ENCODE data around the gene WNT9B. TPM values are rescaled to one million over a fixed set of nuclear protein-coding genes. Genes with fewer than 3 reads are reported as not detected.
A peak's percentile ranks its signal among the peaks of the same experiment; 100 is the strongest.

The WNT9B gene, protein sequence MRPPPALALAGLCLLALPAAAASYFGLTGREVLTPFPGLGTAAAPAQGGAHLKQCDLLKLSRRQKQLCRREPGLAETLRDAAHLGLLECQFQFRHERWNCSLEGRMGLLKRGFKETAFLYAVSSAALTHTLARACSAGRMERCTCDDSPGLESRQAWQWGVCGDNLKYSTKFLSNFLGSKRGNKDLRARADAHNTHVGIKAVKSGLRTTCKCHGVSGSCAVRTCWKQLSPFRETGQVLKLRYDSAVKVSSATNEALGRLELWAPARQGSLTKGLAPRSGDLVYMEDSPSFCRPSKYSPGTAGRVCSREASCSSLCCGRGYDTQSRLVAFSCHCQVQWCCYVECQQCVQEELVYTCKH
- polyA plus RNA-seq (2013, experiment 1 of 4): 2.7 TPM
- polyA plus RNA-seq (2013, experiment 2 of 4): 1.4 TPM
- polyA plus RNA-seq (2013, experiment 3 of 4): 0.59 TPM
- polyA plus RNA-seq (2013, experiment 4 of 4): 0.85 TPM

DNA sequence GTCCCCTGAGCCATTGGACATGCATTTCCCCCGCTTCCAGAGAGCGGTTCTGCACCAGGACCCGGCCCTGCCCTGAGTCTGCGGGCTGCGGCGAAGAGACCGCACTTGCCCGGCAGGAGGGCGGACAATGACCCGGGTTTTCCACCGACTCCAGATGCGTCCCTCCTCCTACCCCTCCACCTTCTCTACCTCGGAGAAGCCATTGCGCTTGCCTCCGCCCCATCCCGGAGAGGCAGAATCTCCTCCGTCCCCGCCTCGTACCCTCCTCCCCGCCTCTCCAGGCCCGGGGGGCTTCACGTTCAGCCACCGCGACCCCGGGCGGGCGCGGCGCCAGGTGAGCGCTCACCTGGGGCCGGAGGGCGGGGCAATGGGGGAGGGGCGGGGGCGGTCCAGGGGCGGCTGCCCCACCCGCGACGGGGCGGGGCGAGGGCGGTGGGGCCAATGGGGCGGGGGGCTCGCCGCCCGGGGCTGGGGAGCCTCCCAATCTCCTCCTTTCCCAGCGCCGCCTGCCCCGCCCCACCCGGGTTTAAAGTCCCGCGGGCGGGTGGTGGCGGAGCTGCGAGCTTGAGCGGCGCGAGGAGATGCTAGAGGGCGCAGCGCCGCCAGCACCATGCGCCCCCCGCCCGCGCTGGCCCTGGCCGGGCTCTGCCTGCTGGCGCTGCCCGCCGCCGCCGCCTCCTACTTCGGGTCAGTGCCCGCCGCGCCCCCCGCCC lies at the start of gene WNT9B:
TSS of gene WNT9B (plus strand) at position 555 of the 713 bp plus-strand sequence. CDS start at position 611, 56 bp downstream.
- Histone ChIP-seq H3K27ac (ENCODE audit: insufficient read depth, low read depth, low read length, poor library complexity, severe bottlenecking) (no peak within 1 kb of the TSS), H3K36me3 (ENCODE audit: control insufficient read depth, insufficient read depth, low read length) (no peaks in the 10 kb centered on the region), H3K27me3 (ENCODE audit: control insufficient read depth, insufficient read depth, low read length, poor library complexity, severe bottlenecking) (peaks cover 79% of the 10 kb centered on the region), H3K4me1 (ENCODE audit: control insufficient read depth, insufficient read depth, low read length) (no peaks in the 10 kb centered on the region), H3K9me3 (ENCODE audit: control insufficient read depth, low read length) (no peaks in the 10 kb centered on the region), H3K4me3 (ENCODE audit: insufficient read depth, low read depth, low read length) (peak within 1 kb of the TSS; percentile 46)
- 1% methylated on average over 75 of the region's 75 CpGs for WGBS, 2 experiments

DNA sequence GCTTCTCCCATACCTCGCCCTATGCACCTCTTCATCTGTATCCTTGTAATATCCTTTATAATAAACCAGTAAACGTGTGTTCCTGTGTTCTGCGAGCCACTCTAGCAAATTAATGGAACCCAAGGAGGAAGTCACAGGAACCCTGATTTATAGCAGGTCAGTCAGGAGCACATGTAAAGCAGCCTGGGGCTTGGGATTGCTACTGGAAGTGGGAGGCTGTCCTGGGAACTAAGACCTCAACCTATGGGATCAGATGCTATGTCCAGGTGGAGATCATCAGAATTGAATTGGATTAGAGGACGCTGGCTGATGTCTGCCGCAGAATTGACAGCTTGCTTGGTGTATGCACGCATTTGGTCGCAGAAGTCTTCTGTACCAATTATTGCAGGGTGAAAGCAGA lies 48.6 kb upstream of the WNT9B start:
- H3K4me1 ChIP-seq (ENCODE audit: control insufficient read depth, insufficient read depth, low read length): no peaks in the 10 kb centered on the region
- H3K36me3 ChIP-seq (ENCODE audit: control insufficient read depth, insufficient read depth, low read length): no peaks in the 10 kb centered on the region
- no peaks in the 10 kb centered on the region for H3K27me3 ChIP-seq (ENCODE audit: control insufficient read depth, insufficient read depth, low read length, poor library complexity, severe bottlenecking)
- H3K9me3 ChIP-seq (ENCODE audit: control insufficient read depth, low read length): no peaks in the 10 kb centered on the region
- H3K4me3 ChIP-seq (ENCODE audit: insufficient read depth, low read depth, low read length): no peak overlapping the region
- no peak overlapping the region for H3K27ac ChIP-seq (ENCODE audit: insufficient read depth, low read depth, low read length, poor library complexity, severe bottlenecking)
- 78 to 80% methylated on average over 7 of the region's 7 CpGs for WGBS, 2 experiments

DNA sequence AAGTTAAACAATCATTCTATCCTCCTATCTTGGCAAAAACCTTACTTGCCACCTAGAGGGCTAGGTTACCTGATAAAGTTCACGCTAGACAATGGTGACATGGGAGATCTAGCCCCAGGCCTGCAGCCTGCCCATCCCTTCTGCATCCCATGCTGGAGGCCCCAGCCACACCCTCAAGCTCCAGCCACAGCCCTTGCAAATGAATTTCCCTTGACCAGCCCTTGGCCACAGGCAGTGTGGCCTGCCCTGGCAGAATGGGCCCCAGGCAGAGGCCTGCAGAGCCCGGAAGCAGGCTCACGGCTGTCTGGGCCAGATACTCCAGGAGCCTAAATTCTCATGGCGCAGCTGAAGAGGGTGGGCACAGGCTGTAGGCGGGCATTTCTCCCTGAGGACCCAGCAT lies 47.8 kb upstream of the WNT9B start:
- Histone ChIP-seq H3K36me3 (ENCODE audit: control insufficient read depth, insufficient read depth, low read length) (no peaks in the 10 kb centered on the region), H3K4me3 (ENCODE audit: insufficient read depth, low read depth, low read length) (no peak overlapping the region), H3K9me3 (ENCODE audit: control insufficient read depth, low read length) (no peaks in the 10 kb centered on the region), H3K27me3 (ENCODE audit: control insufficient read depth, insufficient read depth, low read length, poor library complexity, severe bottlenecking) (no peaks in the 10 kb centered on the region), H3K27ac (ENCODE audit: insufficient read depth, low read depth, low read length, poor library complexity, severe bottlenecking) (no peak overlapping the region), H3K4me1 (ENCODE audit: control insufficient read depth, insufficient read depth, low read length) (no peaks in the 10 kb centered on the region)
- 94 to 97% methylated on average over 5 of the region's 5 CpGs for WGBS, 2 experiments

DNA sequence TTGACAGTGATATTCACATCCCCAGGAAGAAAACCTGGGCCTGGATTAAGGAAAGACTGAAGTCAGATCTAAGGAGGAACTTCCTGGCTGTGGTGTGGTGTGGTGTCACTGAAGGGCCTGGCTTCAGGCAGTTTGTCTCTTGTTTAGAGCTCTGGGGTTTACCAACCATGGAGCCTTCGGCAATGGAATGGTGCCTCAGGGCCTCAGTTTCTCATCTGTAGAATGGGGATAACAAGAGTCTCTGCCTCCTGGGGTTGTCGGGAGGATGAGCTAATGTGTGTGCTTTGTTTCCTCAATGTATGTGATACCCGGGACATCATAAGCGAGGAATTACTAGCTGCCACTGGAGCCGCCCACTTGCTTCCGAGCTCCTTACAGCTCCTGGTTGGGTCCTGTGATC lies 45.6 kb upstream of the WNT9B start:
- WGBS, 2 experiments: 90 to 98% methylated on average over 6 of the region's 6 CpGs
- no peaks in the 10 kb centered on the region for H3K9me3 ChIP-seq (ENCODE audit: control insufficient read depth, low read length)
- H3K4me3 ChIP-seq (ENCODE audit: insufficient read depth, low read depth, low read length): no peak overlapping the region
- H3K27me3 ChIP-seq (ENCODE audit: control insufficient read depth, insufficient read depth, low read length, poor library complexity, severe bottlenecking): no peaks in the 10 kb centered on the region
- H3K27ac ChIP-seq (ENCODE audit: insufficient read depth, low read depth, low read length, poor library complexity, severe bottlenecking): no peak overlapping the region
- no peaks in the 10 kb centered on the region for H3K36me3 ChIP-seq (ENCODE audit: control insufficient read depth, insufficient read depth, low read length)
- no peaks in the 10 kb centered on the region for H3K4me1 ChIP-seq (ENCODE audit: control insufficient read depth, insufficient read depth, low read length)

DNA sequence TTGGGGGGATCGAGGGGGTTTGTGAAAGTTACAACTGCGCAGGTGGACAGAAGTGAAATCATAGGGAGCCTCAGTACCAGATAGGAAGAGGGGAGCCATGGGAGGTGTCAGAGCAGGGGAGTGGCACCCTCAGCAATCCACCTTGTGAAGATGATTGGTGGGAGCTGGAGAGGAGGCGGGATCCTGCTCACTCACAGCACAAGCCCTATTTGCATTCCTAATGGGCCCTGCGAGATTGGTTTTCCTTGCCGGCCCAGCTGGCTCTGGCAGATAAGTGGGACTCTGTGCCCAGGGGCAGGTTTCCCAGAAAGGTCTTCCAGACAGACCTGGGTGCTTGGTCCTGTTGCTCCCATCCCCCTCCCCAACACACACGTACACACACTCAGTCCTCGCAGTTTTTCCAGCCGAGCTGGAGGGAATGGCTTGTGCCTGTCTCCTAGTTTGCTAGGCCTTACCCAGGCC lies 42.2 kb upstream of the WNT9B start:
- Histone ChIP-seq H3K27me3 (ENCODE audit: control insufficient read depth, insufficient read depth, low read length, poor library complexity, severe bottlenecking) (no peaks in the 10 kb centered on the region), H3K36me3 (ENCODE audit: control insufficient read depth, insufficient read depth, low read length) (no peaks in the 10 kb centered on the region), H3K27ac (ENCODE audit: insufficient read depth, low read depth, low read length, poor library complexity, severe bottlenecking) (no peak overlapping the region), H3K4me3 (ENCODE audit: insufficient read depth, low read depth, low read length) (no peak overlapping the region), H3K9me3 (ENCODE audit: control insufficient read depth, low read length) (no peaks in the 10 kb centered on the region), H3K4me1 (ENCODE audit: control insufficient read depth, insufficient read depth, low read length) (peaks cover 8% of the 10 kb centered on the region)
- WGBS, 2 experiments: 66 to 68% methylated on average over 8 of the region's 8 CpGs

DNA sequence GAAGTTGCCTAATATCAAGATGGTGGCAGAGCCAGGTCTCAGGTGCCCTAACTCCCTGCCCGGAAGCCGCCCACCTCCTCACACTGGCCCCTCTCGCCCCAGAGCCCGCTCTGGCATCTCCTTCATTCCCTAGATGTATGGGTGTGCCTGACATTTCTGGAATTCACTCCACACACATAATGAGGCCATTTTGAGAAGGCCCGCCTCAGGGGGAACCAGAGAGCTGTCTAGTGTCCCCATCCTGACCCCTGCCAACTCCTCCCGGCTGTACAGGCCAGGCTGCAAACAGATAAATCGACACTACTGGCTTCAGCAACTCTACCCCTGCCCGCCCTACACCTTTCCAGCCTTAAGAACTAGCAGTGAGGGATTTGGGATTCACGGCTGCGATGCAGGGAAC lies 40.5 kb upstream of the WNT9B start:
- Histone ChIP-seq H3K27ac (ENCODE audit: insufficient read depth, low read depth, low read length, poor library complexity, severe bottlenecking) (no peak overlapping the region), H3K4me3 (ENCODE audit: insufficient read depth, low read depth, low read length) (no peak overlapping the region), H3K27me3 (ENCODE audit: control insufficient read depth, insufficient read depth, low read length, poor library complexity, severe bottlenecking) (peaks cover 9% of the 10 kb centered on the region), H3K9me3 (ENCODE audit: control insufficient read depth, low read length) (no peaks in the 10 kb centered on the region), H3K36me3 (ENCODE audit: control insufficient read depth, insufficient read depth, low read length) (no peaks in the 10 kb centered on the region), H3K4me1 (ENCODE audit: control insufficient read depth, insufficient read depth, low read length) (peaks cover 8% of the 10 kb centered on the region)
- WGBS, 2 experiments: 91 to 93% methylated on average over 10 of the region's 10 CpGs

DNA sequence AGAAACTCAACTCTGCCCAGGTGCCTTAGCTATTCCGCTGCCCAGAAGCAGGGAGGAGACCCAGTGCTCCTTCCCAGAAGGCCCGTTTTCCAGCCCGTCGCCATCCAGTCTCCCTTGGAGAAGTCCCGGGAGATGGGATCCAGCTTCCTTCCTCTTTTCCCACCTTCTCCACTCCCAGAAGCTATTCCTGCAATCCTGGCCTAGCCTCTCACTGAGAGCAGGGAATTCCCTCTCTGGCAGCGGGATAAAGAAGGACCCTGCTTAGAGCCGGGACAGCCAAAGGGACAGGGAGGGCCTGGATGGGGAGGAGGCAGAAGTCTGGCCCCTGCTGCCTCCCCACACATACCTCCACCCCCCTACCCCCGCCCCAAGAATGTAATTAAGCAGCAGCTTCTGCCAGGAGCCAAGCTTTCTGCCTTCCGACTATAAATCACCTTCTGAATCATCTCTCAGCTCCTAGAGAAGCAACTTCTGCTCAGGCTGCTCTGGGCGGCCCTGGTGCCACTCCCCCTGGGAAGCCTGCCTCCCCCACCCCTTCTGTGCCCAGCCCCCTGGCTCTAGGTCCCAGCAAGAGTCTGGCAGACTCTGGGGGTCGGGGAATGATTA lies 39.3 kb upstream of the WNT9B start:
- no peak overlapping the region for H3K27ac ChIP-seq (ENCODE audit: insufficient read depth, low read depth, low read length, poor library complexity, severe bottlenecking)
- peaks cover 21% of the 10 kb centered on the region for H3K27me3 ChIP-seq (ENCODE audit: control insufficient read depth, insufficient read depth, low read length, poor library complexity, severe bottlenecking)
- H3K36me3 ChIP-seq (ENCODE audit: control insufficient read depth, insufficient read depth, low read length): no peaks in the 10 kb centered on the region
- no peaks in the 10 kb centered on the region for H3K9me3 ChIP-seq (ENCODE audit: control insufficient read depth, low read length)
- WGBS, 2 experiments: 48% methylated on average over 11 of the region's 11 CpGs
- H3K4me3 ChIP-seq (ENCODE audit: insufficient read depth, low read depth, low read length): no peak overlapping the region
- peaks cover 8% of the 10 kb centered on the region for H3K4me1 ChIP-seq (ENCODE audit: control insufficient read depth, insufficient read depth, low read length)

DNA sequence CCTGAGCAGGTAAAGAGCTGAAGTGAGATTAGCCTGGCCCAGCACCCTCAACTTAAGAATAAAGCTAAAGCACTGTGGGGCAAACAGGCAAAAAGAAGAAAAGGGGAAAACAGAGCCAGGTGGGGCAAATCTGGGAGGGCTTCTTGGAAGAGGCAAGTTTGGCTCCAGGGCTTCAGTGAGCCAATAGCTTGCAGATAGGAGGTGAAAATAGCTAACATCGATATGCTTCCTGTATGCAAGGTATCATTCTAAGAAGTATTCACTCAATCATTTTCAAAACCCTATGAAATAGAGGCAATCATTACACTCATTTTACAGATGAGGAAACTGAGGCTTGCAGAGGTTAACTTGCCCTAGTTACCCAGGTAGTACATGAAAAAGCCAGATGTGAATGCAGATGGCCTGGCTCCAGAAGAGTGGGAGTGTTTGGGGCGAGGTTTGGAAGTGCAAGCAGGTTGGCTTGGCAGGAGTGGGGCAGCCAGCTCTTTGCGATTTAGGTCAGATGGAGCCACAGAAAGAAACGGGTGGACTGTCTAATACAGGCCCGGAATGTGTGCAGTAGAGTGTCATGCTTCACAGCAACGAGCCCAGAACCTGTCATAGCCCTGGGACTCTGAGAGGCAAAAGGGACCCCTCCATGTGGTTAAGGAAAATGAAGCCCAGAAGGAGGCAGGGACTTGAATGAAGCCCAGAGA lies 38.6 kb upstream of the WNT9B start:
- H3K27me3 ChIP-seq (ENCODE audit: control insufficient read depth, insufficient read depth, low read length, poor library complexity, severe bottlenecking): peaks cover 28% of the 10 kb centered on the region
- peaks cover 10% of the 10 kb centered on the region for H3K4me1 ChIP-seq (ENCODE audit: control insufficient read depth, insufficient read depth, low read length)
- no peak overlapping the region for H3K27ac ChIP-seq (ENCODE audit: insufficient read depth, low read depth, low read length, poor library complexity, severe bottlenecking)
- WGBS, 2 experiments: 92% methylated on average over 6 of the region's 6 CpGs
- no peak overlapping the region for H3K4me3 ChIP-seq (ENCODE audit: insufficient read depth, low read depth, low read length)
- no peaks in the 10 kb centered on the region for H3K36me3 ChIP-seq (ENCODE audit: control insufficient read depth, insufficient read depth, low read length)
- H3K9me3 ChIP-seq (ENCODE audit: control insufficient read depth, low read length): no peaks in the 10 kb centered on the region

DNA sequence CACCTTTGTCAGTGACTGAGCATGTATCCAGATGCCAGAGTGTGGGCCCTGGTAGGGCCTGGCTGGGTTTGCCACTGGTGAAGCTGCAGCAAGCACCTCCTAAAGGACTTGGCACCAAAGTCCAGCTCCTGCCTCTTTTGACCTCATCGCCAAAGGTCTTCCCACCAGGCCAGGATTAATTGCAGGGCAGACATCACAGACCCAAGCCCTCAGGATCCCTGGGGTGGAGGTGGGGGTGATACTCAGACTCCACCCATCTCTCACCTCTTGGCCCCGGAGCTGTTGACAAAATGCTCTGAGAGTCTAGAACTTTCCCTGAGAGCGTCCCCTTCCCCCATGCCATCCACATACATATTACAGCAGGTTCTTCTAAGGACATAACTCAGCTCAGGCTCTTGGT lies 37.5 kb upstream of the WNT9B start:
- H3K4me3 ChIP-seq (ENCODE audit: insufficient read depth, low read depth, low read length): no peak overlapping the region
- H3K27me3 ChIP-seq (ENCODE audit: control insufficient read depth, insufficient read depth, low read length, poor library complexity, severe bottlenecking): peaks cover 40% of the 10 kb centered on the region
- 91 to 92% methylated on average over 3 of the region's 3 CpGs for WGBS, 2 experiments
- H3K36me3 ChIP-seq (ENCODE audit: control insufficient read depth, insufficient read depth, low read length): no peaks in the 10 kb centered on the region
- no peaks in the 10 kb centered on the region for H3K9me3 ChIP-seq (ENCODE audit: control insufficient read depth, low read length)
- peaks cover 15% of the 10 kb centered on the region for H3K4me1 ChIP-seq (ENCODE audit: control insufficient read depth, insufficient read depth, low read length)
- no peak overlapping the region for H3K27ac ChIP-seq (ENCODE audit: insufficient read depth, low read depth, low read length, poor library complexity, severe bottlenecking)

Measured in ectodermal cell (in vitro differentiated cells).